IMR-90 (cell line): ENCODE results near the gene ALX4. TPM values are rescaled to one million over a fixed set of nuclear protein-coding genes. Genes with fewer than 3 reads are reported as not detected.

Experiments used
- ATAC-seq: fragments of 200-7000 bp; cut with Tn5 transposase; 2 replicates; pipeline ENCODE4 v1.9.1; 2020; ENCODE audit warnings: low read depth, mild to moderate bottlenecking, moderate library complexity
- BruUV-seq: library from RNA; stranded (reverse); fragments of 400-500 nt; replicated peaks from 2 replicates; lab custom pipeline; 2021; lab: Mats Ljungman, UMichigan
- CTCF ChIA-PET: fragments of 300-600 bp; formaldehyde crosslinking; extraction: SDS; loops from one replicate; lab custom pipeline; 2021; ENCODE audit warnings: antibody characterized with exemption; lab: Yijun Ruan, JAX
- POLR2A ChIA-PET: fragments of 300-600 bp; sonication (Branson Sonifier 250); formaldehyde crosslinking; loops from one replicate; lab custom pipeline; 2022; ENCODE audit warnings: antibody characterized with exemption; ENCODE audit not compliant: unreplicated experiment; lab: Charles Lee
- DNase-seq: peaks from one replicate; pipeline ENCODE4 v3.0.0; 2013
- H2AFZ ChIP-seq: replicated peaks from 2 replicates; pipeline ENCODE3; 2013; ENCODE audit warnings: low read length, mild to moderate bottlenecking; ENCODE audit not compliant: poor library complexity
- H2AK5ac ChIP-seq: 2 replicates; pipeline ENCODE4 v1.6.1; 2013; ENCODE audit warnings: low read depth, low read length, inconsistent platforms
- H2AK9ac ChIP-seq: replicated peaks from 2 replicates; pipeline ENCODE3; 2013; ENCODE audit warnings: mild to moderate bottlenecking, low read depth, low read length, moderate library complexity; ENCODE audit not compliant: poor library complexity
- H2BK120ac ChIP-seq: 2 replicates; pipeline ENCODE4 v1.6.1; 2013; ENCODE audit warnings: low read depth, low read length, inconsistent platforms
- H2BK15ac ChIP-seq: 3 replicates; pipeline ENCODE4 v1.6.1; 2013; ENCODE audit warnings: low read depth, low read length, inconsistent platforms
- H2BK20ac ChIP-seq: 2 replicates; pipeline ENCODE4 v1.6.1; 2013; ENCODE audit warnings: low read depth, mild to moderate bottlenecking, inconsistent platforms, low read length, moderate library complexity
- H2BK5ac ChIP-seq: 2 replicates; pipeline ENCODE4 v1.6.1; 2013; ENCODE audit warnings: mild to moderate bottlenecking, low read depth, low read length, inconsistent platforms; ENCODE audit not compliant: poor library complexity, severe bottlenecking
- H3K14ac ChIP-seq: replicated peaks from 2 replicates; pipeline ENCODE4 v1.6.1; 2013; ENCODE audit warnings: low read depth, low read length, inconsistent platforms
- H3K18ac ChIP-seq: 2 replicates; pipeline ENCODE4 v1.6.1; 2013; ENCODE audit warnings: low read depth, low read length, control low read depth
- H3K23ac ChIP-seq: 2 replicates; pipeline ENCODE4 v1.6.1; 2013; ENCODE audit warnings: low read depth, low read length, inconsistent platforms
- H3K27ac ChIP-seq: 2 replicates; pipeline ENCODE4 v1.5.1; 2013; ENCODE audit warnings: mild to moderate bottlenecking, control low read depth, low read length; ENCODE audit not compliant: insufficient read depth
- H3K27me3 ChIP-seq: 2 replicates; pipeline ENCODE4 v1.6.1; 2013; ENCODE audit warnings: low read length; ENCODE audit not compliant: control insufficient read depth, insufficient read depth
- H3K36me3 ChIP-seq: 2 replicates; pipeline ENCODE4 v1.6.1; 2013; ENCODE audit warnings: low read length, mixed read lengths; ENCODE audit not compliant: control insufficient read depth, insufficient read depth
- H3K4ac ChIP-seq: 2 replicates; pipeline ENCODE4 v1.6.1; 2013; ENCODE audit warnings: low read depth, low read length, inconsistent platforms
- H3K4me1 ChIP-seq: 2 replicates; pipeline ENCODE4 v1.6.1; 2013; ENCODE audit warnings: low read length, mixed read lengths; ENCODE audit not compliant: control insufficient read depth, insufficient read depth
- H3K4me2 ChIP-seq: 2 replicates; pipeline ENCODE4 v1.6.1; 2013; ENCODE audit warnings: low read depth, mild to moderate bottlenecking, control low read depth, low read length, moderate library complexity
- H3K4me3 ChIP-seq: 2 replicates; pipeline ENCODE4 v1.5.1; 2013; ENCODE audit warnings: low read depth, mild to moderate bottlenecking, control low read depth, low read length, moderate library complexity; ENCODE audit not compliant: insufficient read depth
- H3K56ac ChIP-seq: 2 replicates; pipeline ENCODE4 v1.6.1; 2013; ENCODE audit warnings: low read length, inconsistent platforms; ENCODE audit not compliant: insufficient read depth; ENCODE audit errors: extremely low read depth
- H3K79me1 ChIP-seq, 2 experiments: 2 replicates each; pipeline ENCODE4 v1.6.1; 2013; ENCODE audit warnings: low read length in 2 of 2, inconsistent platforms in 1 of 2, low read depth in 1 of 2
- H3K9ac ChIP-seq: 2 replicates; pipeline ENCODE4 v1.6.1; 2013; ENCODE audit warnings: low read depth, low read length, control low read depth
- H3K9me1 ChIP-seq: 2 replicates; pipeline ENCODE4 v1.6.1; 2013; ENCODE audit warnings: low read length, inconsistent platforms; ENCODE audit not compliant: insufficient read depth
- H3K9me3 ChIP-seq: 2 replicates; pipeline ENCODE4 v1.6.1; 2013; ENCODE audit warnings: low read length; ENCODE audit not compliant: control insufficient read depth, insufficient read depth
- H4K20me1 ChIP-seq: 2 replicates; pipeline ENCODE4 v1.6.1; 2013; ENCODE audit warnings: low read length, inconsistent platforms; ENCODE audit not compliant: insufficient read depth
- H4K5ac ChIP-seq: 2 replicates; pipeline ENCODE4 v1.6.1; 2013; ENCODE audit warnings: mild to moderate bottlenecking, low read depth, low read length, control low read depth
- H4K8ac ChIP-seq, 2 experiments: 2 replicates each; pipeline ENCODE4 v1.6.1; 2013; ENCODE audit warnings: low read depth in 2 of 2, low read length in 2 of 2, control low read depth in 1 of 2, inconsistent platforms in 1 of 2
- H4K91ac ChIP-seq: 2 replicates; pipeline ENCODE4 v1.6.1; 2013; ENCODE audit warnings: low read depth, low read length, inconsistent platforms; ENCODE audit not compliant: insufficient read depth
- BHLHE40 ChIP-seq: fragments of 150-350 bp; IDR thresholded peaks from 2 replicates; pipeline ENCODE4 v1.6.1; 2016; ENCODE audit warnings: mild to moderate bottlenecking, low read depth, low read length
- CEBPB ChIP-seq: IDR thresholded peaks from 2 replicates; pipeline ENCODE4 v1.6.1; 2012; ENCODE audit warnings: low read depth, low read length, improper control_type of control experiment
- CHD1 ChIP-seq: IDR thresholded peaks from 2 replicates; pipeline ENCODE4 v1.6.1; 2012; ENCODE audit warnings: low read depth, low read length, improper control_type of control experiment
- CTCF ChIP-seq: conservative IDR thresholded peaks from 2 replicates; pipeline ENCODE4 v1.5.1; 2012; ENCODE audit warnings: mild to moderate bottlenecking, low read depth, low read length, improper control_type of control experiment
- FOS ChIP-seq: fragments of 150-350 bp; IDR thresholded peaks from 2 replicates; pipeline ENCODE4 v1.6.1; 2016; ENCODE audit warnings: low read depth, low read length
- MXI1 ChIP-seq: IDR thresholded peaks from 2 replicates; pipeline ENCODE4 v1.6.1; 2012; ENCODE audit warnings: low read depth, mild to moderate bottlenecking, low read length, moderate library complexity, borderline replicate concordance
- NFE2L2 ChIP-seq: fragments of 150-350 bp; IDR thresholded peaks from 2 replicates; pipeline ENCODE4 v1.6.1; 2016; ENCODE audit warnings: low read depth, mild to moderate bottlenecking, low read length
- POLR2A ChIP-seq: IDR thresholded peaks from 2 replicates; pipeline ENCODE4 v1.6.1; 2012; ENCODE audit warnings: mild to moderate bottlenecking, low read depth, low read length
- SMC3 ChIP-seq: fragments of 150-350 bp; IDR thresholded peaks from 2 replicates; pipeline ENCODE4 v1.6.1; 2016; ENCODE audit warnings: low read depth, mild to moderate bottlenecking, antibody characterized with exemption, low read length, moderate library complexity
- USF2 ChIP-seq: fragments of 150-350 bp; IDR thresholded peaks from 2 replicates; pipeline ENCODE4 v1.6.1; 2017; ENCODE audit warnings: mild to moderate bottlenecking, antibody characterized with exemption, low read length, low read depth
- WGBS, 2 experiments: methylation state at CpG; one replicate each; pipeline versions ENCODE4 v1.1.5 to v1.1.7; 2013; ENCODE audit warnings: missing lambda C conversion rate in 2 of 2; ENCODE audit not compliant: insufficient read length in 1 of 2; ENCODE audit errors: extremely low coverage in 2 of 2; 5-methylcytosine and 5-hydroxymethylcytosine counted together
- dilution Hi-C: fragments of 300-500 bp; cut with HindIII; formaldehyde crosslinking; loops from one replicate; pipeline ENCODE4 v1.14.3; 2018; ENCODE audit warnings: low sequenced_read_pairs; ENCODE audit not compliant: unreplicated experiment
- in situ Hi-C: fragments of 300-500 bp; cut with MboI; formaldehyde crosslinking; loops from 3 replicates; pipeline ENCODE4 v1.14.3; 2019; ENCODE audit warnings: low sequenced_read_pairs, inconsistent platforms, mixed read lengths
- intact Hi-C: fragments of 100-400 bp; cut with micrococcal nuclease; formaldehyde crosslinking; loops from 2 replicates; pipeline ENCODE4 v1.10.0; 2022
- polyA plus RNA-seq, 3 experiments: library from polyadenylated mRNA; depleted of rRNA; stranded (reverse); fragments of >200 nt; gene quantifications; 2 replicates each; pipeline ENCODE4 v1.2.3, GENCODE V29; 2012; ENCODE audit warnings: low replicate concordance in 1 of 3
- total RNA-seq: library from RNA; depleted of rRNA; stranded (reverse); fragments of >200 nt; gene quantifications from 2 replicates; pipeline ENCODE4 v1.2.3, GENCODE V29; 2012

Gene ALX4
- total and polyA plus RNA-seq, 2 of the 4 experiments (the other 2 are of a cell fraction) = not detected

GRCh38 chr11:44247508-44247907, 62.4 kb downstream of the ALX4 start:
- H3K4me1 ChIP-seq = peaks cover 22% of the 10 kb centered on the region
- dilution Hi-C loops = no loop called here
- intact Hi-C loops = no loop called here

More at GRCh38 chr11:44247508-44247907, 62.4 kb downstream of the ALX4 start:
- H2BK5ac ChIP-seq = no peak overlapping the region
- DNase-seq = no peak
- no peak overlapping the region for H4K5ac ChIP-seq
- no peaks in the 10 kb centered on the region for H3K27me3 ChIP-seq
- no peak overlapping the region for H3K4me2 ChIP-seq
- no peaks in the 10 kb centered on the region for H4K20me1 ChIP-seq
- 0 out of 2 replicates have a peak, but pooled peaks cover 4% of the 10 kb centered on the region for H3K36me3 ChIP-seq
- H4K8ac ChIP-seq = no peak overlapping the region
- no peak overlapping the region for H3K56ac ChIP-seq
- H3K27ac ChIP-seq = no peak overlapping the region
- no peak overlapping the region for H2AK9ac ChIP-seq
- ChIA-PET CTCF (interaction anchor here (0.8 kb wide), 1 partner anchor 10 kb away, joined by 3 read pairs; no protein-coding TSS in a partner anchor), POLR2A (no interaction called here)
- no peak overlapping the region for H3K18ac ChIP-seq
- no peak overlapping the region for H2AFZ ChIP-seq
- H4K91ac ChIP-seq = no peak overlapping the region
- H3K4ac ChIP-seq = no peak overlapping the region
- no peak overlapping the region for H3K4me3 ChIP-seq
- no peak overlapping the region for H2BK120ac ChIP-seq
- TF ChIP-seq POLR2A (no peak), USF2 (no peak), NFE2L2 (no peak), MXI1 (no peak), CHD1 (no peak), CEBPB (no peak), BHLHE40 (no peak), SMC3 (no peak), FOS (no peak), CTCF (no peak)
- ATAC-seq = no peak
- H2BK20ac ChIP-seq = no peak overlapping the region
- no peaks in the 10 kb centered on the region for H3K9me3 ChIP-seq
- H2BK15ac ChIP-seq = no peak overlapping the region
- WGBS, 2 experiments = 35% methylated on average over 2 of the region's 6 CpGs; no CpG with 5 or more reads in 1 of the 2 experiments
- no peak overlapping the region; the same call in 1 of the 2 replicates for H2AK5ac ChIP-seq
- BruUV-seq = no TSS peak
- no peak overlapping the region for H3K14ac ChIP-seq
- in situ Hi-C loops = no loop called here
- no peak overlapping the region for H3K9ac ChIP-seq
- peaks cover 0 to 11% of the 10 kb centered on the region in 2 experiments; a peak in 2 of 4 replicates for H3K79me1 ChIP-seq
- H3K23ac ChIP-seq = no peak overlapping the region
- H3K9me1 ChIP-seq = peaks cover 11% of the 10 kb centered on the region
